22Rv1 (cell line): ENCODE measurements around the gene USP32.
"Not testable (repeated sequence)": the region's sequence is repeated elsewhere in the genome, so short reads cannot be mapped to it uniquely, and the experiment has no call there.

Experiments
- H3K27ac ChIP-seq: fragments of 450-650 bp; 2 replicates; pipeline ENCODE4 v1.5.1; 2017
- ZFX ChIP-seq: fragments of 450-650 bp; IDR thresholded peaks from 2 replicates; pipeline ENCODE4 v1.6.1; 2017; ENCODE audit warnings: antibody characterized with exemption, borderline replicate concordance
- TF ChIP-seq, protein P1 (sequence below): fragments of 450-650 bp; IDR thresholded peaks from 2 replicates; pipeline ENCODE4 v1.5.1; 2017; ENCODE audit warnings: mild to moderate bottlenecking

Gene USP32

DNA sequence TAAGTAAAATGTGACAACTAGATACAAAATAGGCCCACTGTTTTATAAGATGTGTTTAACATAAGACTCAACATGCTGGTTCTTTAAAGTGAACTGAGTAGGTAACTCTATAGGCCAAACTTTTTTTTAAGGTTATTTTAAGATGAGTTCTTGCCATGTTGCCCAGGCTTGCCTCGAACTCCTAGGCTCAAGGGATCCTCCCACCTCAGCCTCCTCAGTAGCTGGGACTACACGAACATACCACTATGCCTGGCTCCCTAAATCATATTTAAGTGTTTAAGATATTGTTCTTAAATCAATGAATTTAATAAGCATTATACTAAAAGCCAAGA lies 69.9 kb downstream of the USP32 start:
- TF ChIP-seq, protein P1, sequence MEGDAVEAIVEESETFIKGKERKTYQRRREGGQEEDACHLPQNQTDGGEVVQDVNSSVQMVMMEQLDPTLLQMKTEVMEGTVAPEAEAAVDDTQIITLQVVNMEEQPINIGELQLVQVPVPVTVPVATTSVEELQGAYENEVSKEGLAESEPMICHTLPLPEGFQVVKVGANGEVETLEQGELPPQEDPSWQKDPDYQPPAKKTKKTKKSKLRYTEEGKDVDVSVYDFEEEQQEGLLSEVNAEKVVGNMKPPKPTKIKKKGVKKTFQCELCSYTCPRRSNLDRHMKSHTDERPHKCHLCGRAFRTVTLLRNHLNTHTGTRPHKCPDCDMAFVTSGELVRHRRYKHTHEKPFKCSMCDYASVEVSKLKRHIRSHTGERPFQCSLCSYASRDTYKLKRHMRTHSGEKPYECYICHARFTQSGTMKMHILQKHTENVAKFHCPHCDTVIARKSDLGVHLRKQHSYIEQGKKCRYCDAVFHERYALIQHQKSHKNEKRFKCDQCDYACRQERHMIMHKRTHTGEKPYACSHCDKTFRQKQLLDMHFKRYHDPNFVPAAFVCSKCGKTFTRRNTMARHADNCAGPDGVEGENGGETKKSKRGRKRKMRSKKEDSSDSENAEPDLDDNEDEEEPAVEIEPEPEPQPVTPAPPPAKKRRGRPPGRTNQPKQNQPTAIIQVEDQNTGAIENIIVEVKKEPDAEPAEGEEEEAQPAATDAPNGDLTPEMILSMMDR, result no peak
- TF ChIP-seq ZFX, result no peak
- H3K27ac ChIP-seq, result no peak overlapping the region

DNA sequence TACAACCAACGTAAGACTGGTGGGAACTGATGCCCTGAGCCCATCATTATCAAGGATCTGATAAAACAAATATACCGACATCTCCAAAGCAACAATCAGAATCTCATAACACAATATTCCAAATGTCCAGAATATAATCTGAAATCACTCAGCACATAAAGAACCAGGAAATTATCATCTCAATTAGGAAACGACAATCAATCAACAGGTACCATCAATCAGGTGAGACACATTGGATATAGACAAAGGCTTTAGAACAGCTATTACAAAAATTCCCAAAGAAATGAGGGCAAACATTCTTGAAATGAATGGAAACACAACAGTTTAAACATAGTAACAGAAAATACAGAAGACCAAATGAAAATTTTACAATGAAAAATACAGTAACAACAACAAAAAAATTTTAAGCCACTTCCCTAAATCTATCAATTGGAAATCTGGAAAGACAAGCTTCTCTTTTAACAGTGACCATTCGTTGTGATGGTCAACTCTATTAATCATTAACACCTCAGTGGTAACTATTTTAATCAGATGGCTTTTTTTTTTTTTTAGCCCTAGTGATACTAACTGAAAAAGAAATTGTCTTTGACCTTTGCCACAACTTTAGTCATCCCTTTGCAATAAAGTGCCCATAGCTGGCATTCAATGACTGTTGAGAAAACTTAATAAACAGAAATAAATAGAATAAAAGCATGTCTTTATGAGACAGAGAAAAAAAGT lies 70.4 kb downstream of the USP32 start:
- TF ChIP-seq, protein P1, result no peak
- no peak for TF ChIP-seq ZFX
- H3K27ac ChIP-seq, result no peak overlapping the region

DNA sequence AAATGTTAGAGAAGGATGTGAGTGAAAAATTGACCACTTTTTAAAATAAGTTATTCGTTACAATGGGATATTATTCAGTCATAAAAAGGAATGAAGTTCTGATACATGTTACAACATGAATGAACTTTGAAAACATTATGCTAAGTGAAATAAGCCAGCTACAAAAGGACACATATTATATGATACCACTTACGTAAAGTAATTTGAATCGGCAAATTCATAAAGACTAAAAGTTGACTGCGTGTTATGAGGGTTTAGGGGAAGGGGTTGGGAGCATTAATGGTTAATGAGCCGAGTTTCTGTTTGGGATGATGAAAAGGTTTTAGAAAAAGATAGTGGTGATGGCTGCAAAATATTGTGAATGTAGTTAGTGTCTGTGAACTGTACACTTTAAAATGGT lies 73.1 kb downstream of the USP32 start:
- TF ChIP-seq, protein P1, result no peak
- no peak for TF ChIP-seq ZFX
- no peak overlapping the region for H3K27ac ChIP-seq

DNA sequence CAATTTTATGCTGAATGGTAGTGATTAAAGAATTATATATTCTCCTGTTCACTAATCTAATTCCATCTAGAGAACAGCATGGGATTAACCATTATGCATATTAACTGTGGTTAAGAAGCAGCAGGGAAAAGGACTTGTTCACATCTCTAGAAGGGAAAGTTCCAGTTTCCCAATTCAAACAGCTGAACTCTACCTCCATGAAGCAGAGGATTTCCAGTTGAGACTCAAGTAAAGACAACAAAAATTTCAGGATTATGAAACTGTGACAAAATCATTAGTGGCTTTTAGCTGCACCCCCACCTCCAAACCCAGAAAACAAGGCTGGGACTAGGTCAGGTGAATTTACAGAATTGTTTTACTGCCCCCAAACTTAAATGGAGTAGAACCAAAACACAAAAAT lies 73.6 kb downstream of the USP32 start:
- TF ChIP-seq ZFX, result no peak
- TF ChIP-seq, protein P1, result no peak
- no peak overlapping the region for H3K27ac ChIP-seq

DNA sequence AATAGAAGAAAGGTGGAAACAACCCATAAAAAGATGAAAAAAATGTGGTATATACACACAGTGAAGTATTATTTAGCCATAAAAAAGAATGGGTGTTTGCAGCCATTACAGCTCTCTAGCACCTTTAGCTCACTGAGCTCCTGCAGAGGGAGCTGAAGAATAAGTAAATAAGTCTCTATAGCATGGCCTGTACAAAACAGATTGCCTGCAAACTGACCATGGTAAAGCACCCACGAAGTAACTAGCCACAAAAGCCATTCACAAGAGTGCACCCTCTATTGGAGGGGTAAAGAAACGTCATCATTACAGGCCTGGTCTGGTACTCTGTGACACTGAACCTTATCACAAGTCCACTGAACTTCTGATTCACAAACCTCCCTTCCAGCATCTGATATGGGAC lies 76.3 kb downstream of the USP32 start:
- TF ChIP-seq ZFX, result no peak
- TF ChIP-seq, protein P1, result peak; percentile 38
- no peak overlapping the region for H3K27ac ChIP-seq

DNA sequence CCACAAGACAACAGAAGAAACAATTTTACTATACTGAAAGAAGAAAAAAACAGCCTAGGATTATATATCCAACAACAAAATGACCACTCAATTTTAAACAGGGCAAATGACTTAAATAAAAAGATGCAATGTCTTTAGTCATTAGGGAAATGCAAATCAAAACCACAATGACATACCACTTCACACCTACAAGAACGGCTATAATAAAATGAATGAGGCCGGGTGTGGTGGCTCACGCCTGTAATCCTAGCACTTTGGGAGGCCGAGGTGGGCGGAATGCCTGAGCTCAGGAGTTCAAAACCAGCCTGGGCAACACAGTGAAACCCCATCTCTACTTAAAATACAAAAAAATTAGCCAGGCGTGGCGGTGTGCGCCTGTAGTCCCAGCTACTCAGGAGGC lies 77.0 kb downstream of the USP32 start:
- H3K27ac ChIP-seq, result not testable (repeated sequence)

DNA sequence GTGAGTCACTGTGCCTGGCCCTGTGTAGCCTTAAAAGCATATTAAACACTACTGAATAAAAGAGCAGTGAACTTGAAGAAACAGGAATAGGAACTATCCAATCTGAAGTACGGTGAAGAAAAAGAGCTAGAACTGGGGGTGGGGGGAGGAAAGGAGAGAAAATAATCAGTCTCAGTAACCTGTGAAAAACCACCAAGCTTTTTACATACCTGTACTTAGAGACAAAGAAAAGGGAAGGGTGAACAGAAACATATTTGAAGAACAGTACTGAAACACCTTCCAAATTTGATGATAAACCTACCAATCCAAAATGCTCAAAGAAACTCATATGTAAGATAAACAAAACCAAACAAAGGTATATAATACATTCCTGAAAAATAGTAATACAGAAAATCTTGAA lies 77.5 kb downstream of the USP32 start:
- TF ChIP-seq, protein P1, result no peak
- TF ChIP-seq ZFX, result no peak

DNA sequence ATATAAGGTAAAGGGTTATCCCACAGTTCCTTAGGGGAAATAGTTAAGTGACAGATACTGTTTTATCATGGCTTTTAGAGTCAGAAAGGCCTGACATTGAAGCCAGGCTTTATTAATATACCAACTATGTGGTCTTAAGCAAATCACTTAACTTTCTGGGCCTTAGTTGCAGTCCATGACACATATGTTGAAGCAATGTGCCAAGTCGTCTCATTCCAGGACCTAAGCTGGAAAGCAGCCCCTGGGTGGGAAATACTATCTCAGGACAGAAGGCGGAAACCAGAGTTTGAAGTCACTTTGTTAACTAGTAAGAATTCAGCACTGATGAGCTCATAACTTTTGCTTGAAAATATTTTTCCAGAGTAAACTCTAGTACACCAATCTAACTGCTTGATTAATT lies 80.0 kb downstream of the USP32 start:
- TF ChIP-seq, protein P1, result no peak
- no peak for TF ChIP-seq ZFX
- H3K27ac ChIP-seq, result no peak overlapping the region

More for the DNA sequence above, 77.5 kb downstream of the USP32 start:
- H3K27ac ChIP-seq, result no peak overlapping the region
